KMS-11 (cell line): Measurements from ENCODE around the gene USH2A.

Source experiments
- H2AFZ ChIP-seq: fragments of 200-600 bp; sonication (generic); 2 replicates; pipeline ENCODE4 v1.6.1; 2016; ENCODE audit warnings: antibody characterized with exemption, mixed run types, low read depth
- H3K27ac ChIP-seq: fragments of 200-600 bp; sonication (generic); 2 replicates; pipeline ENCODE4 v1.6.1; 2016; ENCODE audit warnings: mild to moderate bottlenecking, mixed run types
- H3K27me3 ChIP-seq: fragments of 200-600 bp; sonication (generic); 2 replicates; pipeline ENCODE4 v1.6.1; 2017; ENCODE audit warnings: mild to moderate bottlenecking, low read depth, mixed run types, moderate library complexity; ENCODE audit not compliant: insufficient read depth
- H3K36me3 ChIP-seq: fragments of 200-600 bp; sonication (generic); 2 replicates; pipeline ENCODE4 v1.6.1; 2017; ENCODE audit warnings: mild to moderate bottlenecking, mixed run types; ENCODE audit not compliant: insufficient read depth
- H3K4me1 ChIP-seq: fragments of 200-600 bp; sonication (generic); 2 replicates; pipeline ENCODE4 v1.6.1; 2016; ENCODE audit warnings: mild to moderate bottlenecking, low read depth, mixed run types; ENCODE audit not compliant: poor library complexity, severe bottlenecking
- H3K4me2 ChIP-seq: fragments of 200-600 bp; sonication (generic); 2 replicates; pipeline ENCODE4 v1.7.0; 2016; ENCODE audit warnings: mild to moderate bottlenecking, mixed run types
- H3K4me3 ChIP-seq: fragments of 200-600 bp; sonication (generic); IDR thresholded peaks from 2 replicates; pipeline ENCODE4 v1.6.1; 2017; ENCODE audit warnings: low read depth, low read length, mixed read lengths; ENCODE audit not compliant: insufficient read depth
- H3K79me2 ChIP-seq: fragments of 200-600 bp; sonication (generic); 2 replicates; pipeline ENCODE4 v1.6.1; 2016; ENCODE audit warnings: low read depth, mixed run types; ENCODE audit not compliant: insufficient read depth
- H3K9ac ChIP-seq: fragments of 200-600 bp; sonication (generic); 2 replicates; pipeline ENCODE4 v1.6.1; 2016; ENCODE audit warnings: mild to moderate bottlenecking, mixed run types
- H4K20me1 ChIP-seq: fragments of 200-600 bp; sonication (generic); 2 replicates; pipeline ENCODE4 v1.6.1; 2016; ENCODE audit warnings: mild to moderate bottlenecking, mixed run types; ENCODE audit not compliant: insufficient read depth
- CTCF ChIP-seq: fragments of 200-600 bp; sonication (generic); conservative IDR thresholded peaks from 2 replicates; pipeline ENCODE4 v1.6.1; 2017; ENCODE audit warnings: low read depth, mild to moderate bottlenecking, antibody characterized with exemption, low read length, moderate library complexity, mixed read lengths

Gene USH2A

GRCh38 chr1:215679231-215679630 is 744.0 kb downstream of the USH2A start:
- no peak for TF ChIP-seq CTCF
- no peak overlapping the region for H3K4me2 ChIP-seq
- no peaks in the 10 kb centered on the region for H4K20me1 ChIP-seq
- no peaks in the 10 kb centered on the region for H3K36me3 ChIP-seq
- no peak overlapping the region for H3K27ac ChIP-seq
- H3K9ac ChIP-seq: no peak overlapping the region
- H3K79me2 ChIP-seq: no peaks in the 10 kb centered on the region
- H2AFZ ChIP-seq: no peak overlapping the region
- no peak overlapping the region for H3K4me3 ChIP-seq
- H3K4me1 ChIP-seq: no peaks in the 10 kb centered on the region
- no peaks in the 10 kb centered on the region for H3K27me3 ChIP-seq

GRCh38 chr1:215677112-215677511 is 746.1 kb downstream of the USH2A start:
- H3K4me2 ChIP-seq: no peak overlapping the region
- no peak overlapping the region for H2AFZ ChIP-seq
- no peak for TF ChIP-seq CTCF
- no peak overlapping the region for H3K9ac ChIP-seq
- no peaks in the 10 kb centered on the region for H4K20me1 ChIP-seq
- no peaks in the 10 kb centered on the region for H3K79me2 ChIP-seq
- H3K27ac ChIP-seq: no peak overlapping the region
- no peak overlapping the region for H3K4me3 ChIP-seq
- H3K4me1 ChIP-seq: no peaks in the 10 kb centered on the region
- no peaks in the 10 kb centered on the region for H3K36me3 ChIP-seq
- H3K27me3 ChIP-seq: no peaks in the 10 kb centered on the region

- H3K4me1 ChIP-seq: no peaks in the 10 kb centered on the region
- H3K79me2 ChIP-seq: no peaks in the 10 kb centered on the region
- H3K4me2 ChIP-seq: no peak overlapping the region
- no peak overlapping the region for H3K4me3 ChIP-seq
- H3K36me3 ChIP-seq: no peaks in the 10 kb centered on the region
- no peak for TF ChIP-seq CTCF
- H2AFZ ChIP-seq: no peak overlapping the region
- no peaks in the 10 kb centered on the region for H4K20me1 ChIP-seq
- no peak overlapping the region for H3K27ac ChIP-seq
- H3K9ac ChIP-seq: no peak overlapping the region
- no peaks in the 10 kb centered on the region for H3K27me3 ChIP-seq
These were observed 749.3 kb downstream of the USH2A start for GRCh38 chr1:215673943-215674342.

GRCh38 chr1:215672482-215672881 is 750.8 kb downstream of the USH2A start:
- Histone ChIP-seq H3K4me1 (no peaks in the 10 kb centered on the region), H3K9ac (no peak overlapping the region), H3K27ac (no peak overlapping the region), H4K20me1 (no peaks in the 10 kb centered on the region), H3K4me2 (no peak overlapping the region), H2AFZ (no peak overlapping the region), H3K79me2 (no peaks in the 10 kb centered on the region), H3K4me3 (no peak overlapping the region), H3K27me3 (no peaks in the 10 kb centered on the region), H3K36me3 (no peaks in the 10 kb centered on the region)
- TF ChIP-seq CTCF: no peak
